ENCODE measurements around the gene ANAPC2. TPM values are rescaled to one million over a fixed set of nuclear protein-coding genes. Genes with fewer than 3 reads are reported as not detected.

Gene ANAPC2
- total and polyA plus RNA-seq, 8 donors = 22.2 to 122 (median 34.7) TPM

- DNase-seq (no peak), ATAC-seq (no peak), FAIRE-seq (no peak)
- H3K4me3 ChIP-seq = peak overlapping the region; percentile 86 to 97 (median 89)
- 0% methylated on average over 25 to 31 of the region's 31 CpGs for WGBS, 2 donors
- H3K9me3 ChIP-seq = no peaks in the 10 kb centered on the region
- no peaks in the 10 kb centered on the region for H3K27me3 ChIP-seq
- intact Hi-C loops (cut with DNase I) = loop anchor here in 1 of 3 donors (5.0 kb wide), 1 partner anchor 71 kb away; no protein-coding TSS in a partner anchor
- TF ChIP-seq CTCF (IDR thresholded peaks at IDR 0.05) = no peak
- peaks cover 25 to 46% (median 34%) of the 10 kb centered on the region in 3 donors for H3K4me1 ChIP-seq
- peak overlapping the region; percentile 86 to 97 (median 92) for H3K27ac ChIP-seq
- H3K36me3 ChIP-seq = peaks cover 0 to 22% (median 11%) of the 10 kb centered on the region in 3 donors
Observed at GRCh38 chr9:137188086-137188489, 272 bp downstream of the ANAPC2 start.

GRCh38 chr9:137187386-137187785, 974 bp downstream of the ANAPC2 start:
- no peaks in the 10 kb centered on the region for H3K9me3 ChIP-seq
- H3K4me1 ChIP-seq = peaks cover 25 to 45% (median 34%) of the 10 kb centered on the region in 3 donors
- intact Hi-C loops (cut with DNase I) = loop anchor here in 1 of 3 donors (5.0 kb wide), 1 partner anchor 70 kb away; no protein-coding TSS in a partner anchor
- no peak for DNase-seq
- peaks cover 0 to 29% (median 18%) of the 10 kb centered on the region in 3 donors for H3K36me3 ChIP-seq
- H3K27me3 ChIP-seq = no peaks in the 10 kb centered on the region
- H3K4me3 ChIP-seq = peak overlapping the region; percentile 86 to 97 (median 89)
- no peak overlapping the region for H3K27ac ChIP-seq
- ATAC-seq = no peak
- TF ChIP-seq CTCF (IDR thresholded peaks at IDR 0.05) = no peak
- 62 to 68% methylated on average over 15 of the region's 15 CpGs for WGBS, 2 donors
- FAIRE-seq = no peak

- 37 to 58% methylated on average over 6 of the region's 6 CpGs for WGBS, 2 donors
- H3K27ac ChIP-seq = no peak overlapping the region
- peaks cover 0 to 33% (median 27%) of the 10 kb centered on the region in 3 donors for H3K36me3 ChIP-seq
- no peak for FAIRE-seq
- H3K27me3 ChIP-seq = no peaks in the 10 kb centered on the region
- intact Hi-C loops (cut with DNase I) = loop anchor here in 1 of 3 donors (5.0 kb wide), 1 partner anchor 69 kb away; no protein-coding TSS in a partner anchor
- no peak for TF ChIP-seq CTCF (IDR thresholded peaks at IDR 0.05)
- DNase-seq = peak in 1 of 6 donors; percentile 61
- peaks cover 25 to 37% (median 34%) of the 10 kb centered on the region in 3 donors for H3K4me1 ChIP-seq
- peak overlapping the region in 1 of 4 donors; percentile 5 for H3K4me3 ChIP-seq
- no peaks in the 10 kb centered on the region for H3K9me3 ChIP-seq
- ATAC-seq = no peak
Observed at GRCh38 chr9:137186385-137186784, 2.0 kb downstream of the ANAPC2 start.

DNA sequence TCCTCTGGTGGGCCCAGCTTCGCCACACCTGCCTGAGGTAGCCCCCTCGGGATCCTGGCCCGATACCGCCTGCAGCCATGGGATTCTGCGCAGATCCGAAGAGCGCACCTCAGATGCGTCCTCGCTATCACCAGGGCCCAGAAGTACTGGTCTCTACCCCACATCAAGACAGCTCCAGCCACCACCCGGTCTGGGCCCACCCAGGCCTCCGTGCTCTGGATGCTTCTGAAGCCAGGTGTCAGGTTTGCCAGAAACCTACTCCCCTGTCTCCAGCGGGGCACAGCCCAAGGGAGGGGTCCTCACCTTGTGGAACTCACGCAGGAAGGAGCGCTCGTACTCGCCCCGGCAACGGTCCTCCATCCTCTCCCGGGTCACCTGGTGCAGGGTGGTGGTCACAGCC, 2.4 kb downstream of the ANAPC2 start:
- Histone ChIP-seq H3K9me3 (no peaks in the 10 kb centered on the region), H3K27me3 (no peaks in the 10 kb centered on the region), H3K36me3 (peaks cover 0 to 37% (median 31%) of the 10 kb centered on the region in 3 donors), H3K4me3 (no peak overlapping the region), H3K27ac (no peak overlapping the region), H3K4me1 (peaks cover 25 to 34% (median 34%) of the 10 kb centered on the region in 3 donors)
- FAIRE-seq = no peak
- ATAC-seq = no peak
- 89 to 92% methylated on average over 19 of the region's 19 CpGs for WGBS, 2 donors
- intact Hi-C loops (cut with DNase I) = loop anchor here in 1 of 3 donors (5.0 kb wide), 1 partner anchor 69 kb away; no protein-coding TSS in a partner anchor
- TF ChIP-seq CTCF (IDR thresholded peaks at IDR 0.05) = no peak
- DNase-seq = no peak

Measured in pancreas (tissue), 10 donors.